BJ (cell line): ENCODE results near the gene TUBGCP6. TPM values are rescaled to one million over a fixed set of nuclear protein-coding genes. Genes with fewer than 3 reads are reported as not detected.

Experiments
- CTCF ChIA-PET: fragments of 350-600 bp; formaldehyde crosslinking; extraction: SDS; loops from one replicate; lab custom pipeline; 2021; ENCODE audit warnings: antibody characterized with exemption, inconsistent platforms; lab: Yijun Ruan, JAX
- POLR2A ChIA-PET: fragments of 300-600 bp; sonication (Branson Sonifier 250); formaldehyde crosslinking; extraction: SDS; loops from one replicate; lab custom pipeline; 2021; ENCODE audit warnings: antibody characterized with exemption; lab: Charles Lee
- DNase-seq: peaks from one replicate; pipeline ENCODE4 v3.0.0-alpha.2; 2011; ENCODE audit warnings: low read depth
- H3K27me3 ChIP-seq: 2 replicates; pipeline ENCODE4 v1.6.0; 2011; ENCODE audit warnings: low read length; ENCODE audit not compliant: control insufficient read depth, insufficient read depth
- H3K36me3 ChIP-seq: 2 replicates; pipeline ENCODE4 v1.5.1; 2011; ENCODE audit warnings: low read length; ENCODE audit not compliant: control insufficient read depth, insufficient read depth
- H3K4me3 ChIP-seq: 2 replicates; pipeline ENCODE4 v1.5.1; 2011; ENCODE audit warnings: low read depth, mild to moderate bottlenecking, control low read depth, low read length
- polyA plus RNA-seq: library from polyadenylated mRNA; depleted of rRNA; stranded (reverse); fragments of >200 nt; gene quantifications from 2 replicates; pipeline ENCODE4 v1.2.3, GENCODE V29; 2011
- TF ChIP-seq, protein P1 (sequence below): IDR thresholded peaks from 2 replicates; pipeline ENCODE4 v1.5.1; 2011; ENCODE audit warnings: low read depth, mild to moderate bottlenecking, control low read depth, inconsistent platforms, low read length, moderate library complexity; ENCODE audit not compliant: insufficient read depth

Gene TUBGCP6
- polyA plus RNA-seq, 1 experiment = 17.5 TPM

DNA sequence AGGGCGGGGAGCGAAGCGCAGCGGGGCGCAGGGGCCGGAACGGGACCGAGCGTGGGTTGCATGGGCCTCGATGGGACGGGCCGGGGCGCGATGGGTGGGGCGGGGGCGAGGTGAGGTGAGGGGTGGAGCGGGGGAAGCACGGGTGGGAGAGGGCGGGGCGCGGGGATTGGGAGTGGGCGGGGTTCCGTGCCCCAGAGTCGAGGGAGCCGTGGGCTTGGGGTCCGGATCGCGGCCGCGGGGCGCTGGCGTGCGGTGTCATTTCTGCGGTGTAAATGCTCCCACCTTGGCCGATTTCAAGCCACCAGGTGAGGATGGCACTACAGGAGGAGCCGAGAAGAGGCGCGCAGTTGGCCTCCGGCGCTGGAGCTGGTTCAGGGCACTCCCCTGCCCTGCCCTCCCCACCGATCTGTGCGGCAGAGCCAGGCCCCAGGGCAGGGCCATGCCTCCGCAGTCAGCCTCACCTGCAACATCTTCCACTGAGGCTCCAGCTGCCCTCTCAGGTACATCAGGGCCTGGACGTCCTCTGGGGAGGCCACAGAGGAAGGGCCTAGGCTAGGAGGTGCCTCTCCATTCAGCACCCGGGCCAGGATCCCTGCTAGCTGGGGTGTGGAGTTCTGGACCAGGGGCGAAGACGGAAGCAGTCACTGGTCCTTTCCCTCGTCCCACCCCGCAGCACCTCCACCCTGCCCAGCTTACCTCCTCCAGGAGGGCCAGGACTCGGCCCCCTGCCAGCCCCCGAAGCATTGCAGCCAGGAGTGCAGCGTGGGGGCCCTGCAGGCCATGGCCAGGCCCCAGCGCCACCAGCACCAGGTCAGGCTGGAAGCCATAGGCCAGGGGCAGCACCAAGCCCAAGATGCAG lies 620 bp upstream of the TUBGCP6 start:
- H3K36me3 ChIP-seq = peaks cover 16% of the 10 kb centered on the region
- TF ChIP-seq, protein P1, sequence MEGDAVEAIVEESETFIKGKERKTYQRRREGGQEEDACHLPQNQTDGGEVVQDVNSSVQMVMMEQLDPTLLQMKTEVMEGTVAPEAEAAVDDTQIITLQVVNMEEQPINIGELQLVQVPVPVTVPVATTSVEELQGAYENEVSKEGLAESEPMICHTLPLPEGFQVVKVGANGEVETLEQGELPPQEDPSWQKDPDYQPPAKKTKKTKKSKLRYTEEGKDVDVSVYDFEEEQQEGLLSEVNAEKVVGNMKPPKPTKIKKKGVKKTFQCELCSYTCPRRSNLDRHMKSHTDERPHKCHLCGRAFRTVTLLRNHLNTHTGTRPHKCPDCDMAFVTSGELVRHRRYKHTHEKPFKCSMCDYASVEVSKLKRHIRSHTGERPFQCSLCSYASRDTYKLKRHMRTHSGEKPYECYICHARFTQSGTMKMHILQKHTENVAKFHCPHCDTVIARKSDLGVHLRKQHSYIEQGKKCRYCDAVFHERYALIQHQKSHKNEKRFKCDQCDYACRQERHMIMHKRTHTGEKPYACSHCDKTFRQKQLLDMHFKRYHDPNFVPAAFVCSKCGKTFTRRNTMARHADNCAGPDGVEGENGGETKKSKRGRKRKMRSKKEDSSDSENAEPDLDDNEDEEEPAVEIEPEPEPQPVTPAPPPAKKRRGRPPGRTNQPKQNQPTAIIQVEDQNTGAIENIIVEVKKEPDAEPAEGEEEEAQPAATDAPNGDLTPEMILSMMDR = no peak
- POLR2A ChIA-PET = no interaction called here
- DNase-seq = no peak
- CTCF ChIA-PET = interaction anchor here (0.9 kb wide), 1 partner anchor 97 kb away, joined by 4 read pairs; no protein-coding TSS in a partner anchor
- peak overlapping the region; percentile 81 for H3K4me3 ChIP-seq
- no peaks in the 10 kb centered on the region for H3K27me3 ChIP-seq

DNA sequence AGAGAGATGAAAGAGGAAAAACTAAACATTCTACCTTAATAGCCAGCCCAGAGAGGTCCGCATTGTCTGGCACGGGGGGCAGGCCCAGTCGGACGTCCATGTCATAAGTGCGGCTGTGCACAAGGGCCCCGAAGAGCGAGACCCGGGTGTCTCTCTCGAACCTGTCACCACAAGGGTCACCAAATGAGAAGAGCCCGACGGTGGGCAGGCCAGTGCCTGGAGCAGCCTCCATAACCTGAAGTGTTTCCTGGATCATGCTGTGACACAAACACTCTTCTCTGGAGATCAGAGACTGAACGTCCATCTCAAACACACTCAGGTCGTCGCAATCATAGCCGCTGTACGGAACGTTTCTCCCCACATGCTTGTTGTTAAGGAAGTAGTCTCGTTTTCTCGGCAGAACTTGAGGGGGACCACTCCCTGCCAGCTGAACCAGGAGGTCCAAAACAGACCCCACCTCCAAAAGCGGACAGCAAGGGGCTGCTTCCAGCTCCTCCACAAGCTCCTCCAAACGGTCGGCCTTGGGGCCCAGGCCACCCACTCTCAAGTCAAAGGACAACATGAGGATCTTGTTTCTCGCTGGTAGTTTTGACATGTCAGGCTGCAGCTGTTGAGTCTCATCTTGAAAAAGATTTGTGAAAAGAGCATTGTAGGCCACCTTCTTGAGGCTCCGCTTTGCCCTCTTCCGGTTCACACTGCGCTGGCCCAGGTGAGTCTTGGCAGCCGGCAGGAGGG lies 971 bp downstream of the TUBGCP6 start:
- TF ChIP-seq, protein P1 = no peak
- CTCF ChIA-PET = interaction anchor here (0.7 to 1.8 kb wide), 9 partner anchors 9 to 254 kb away, joined by 3 to 11 read pairs (median 3); partner anchors contain the start of gene DENND6B
- POLR2A ChIA-PET = no interaction called here
- DNase-seq = no peak
- no peaks in the 10 kb centered on the region for H3K27me3 ChIP-seq
- H3K4me3 ChIP-seq = peak overlapping the region; percentile 81
- peaks cover 23% of the 10 kb centered on the region for H3K36me3 ChIP-seq

DNA sequence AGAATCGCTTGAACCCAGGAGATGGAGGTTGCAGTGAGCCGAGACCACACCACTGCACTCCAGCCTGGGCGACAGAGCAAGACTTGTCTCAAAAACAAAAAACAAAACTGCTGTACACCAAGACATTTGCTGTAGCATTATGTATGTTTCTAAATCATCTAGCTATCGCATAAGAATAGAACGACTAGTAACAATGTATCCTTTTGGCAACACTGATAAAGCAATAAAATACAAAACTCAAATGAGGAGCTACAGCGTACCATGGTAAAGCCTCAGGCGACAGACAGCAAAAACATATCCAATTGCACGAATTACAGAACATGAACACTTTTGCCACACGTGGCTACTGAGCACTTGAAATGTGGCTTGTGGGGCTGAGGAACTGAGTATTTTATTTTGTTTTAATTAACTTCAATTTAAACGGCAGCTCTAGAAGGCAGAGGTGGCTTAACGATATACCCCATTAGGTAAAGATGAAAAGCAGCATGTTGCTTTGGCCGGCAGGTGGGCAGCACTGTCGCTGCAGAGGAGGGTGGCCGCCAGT lies 2.3 kb downstream of the TUBGCP6 start:
- Histone ChIP-seq H3K36me3 (peaks cover 26% of the 10 kb centered on the region), H3K4me3 (peak overlapping the region; percentile 81), H3K27me3 (no peaks in the 10 kb centered on the region)
- no peak for DNase-seq
- CTCF ChIA-PET = interaction anchor here (0.5 to 3.4 kb wide), 12 partner anchors 9 to 128 kb away, joined by 3 to 26 read pairs (median 4); partner anchors contain the start of genes DENND6B and HDAC10
- POLR2A ChIA-PET = no interaction called here
- TF ChIP-seq, protein P1 = no peak

DNA sequence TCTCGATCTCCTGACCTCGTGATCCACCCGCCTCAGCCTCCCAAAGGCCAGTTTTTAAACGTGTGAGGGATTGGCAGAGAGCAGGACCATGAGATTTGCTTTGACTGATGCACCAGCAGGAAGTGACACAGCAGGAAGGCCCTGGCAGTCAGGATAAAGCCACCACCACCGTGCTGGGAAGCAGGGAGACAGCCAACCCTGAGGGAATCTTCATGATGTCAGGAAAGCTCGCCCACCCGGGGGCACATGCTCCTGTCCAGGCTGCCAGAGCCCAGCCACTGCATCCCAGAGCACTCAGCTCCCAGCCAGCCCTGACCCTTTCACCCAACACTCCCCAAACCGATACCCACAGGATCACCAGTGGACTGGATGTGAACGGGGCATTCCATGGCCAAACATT lies 6.1 kb downstream of the TUBGCP6 start:
- Histone ChIP-seq H3K27me3 (no peaks in the 10 kb centered on the region), H3K36me3 (peaks cover 17% of the 10 kb centered on the region), H3K4me3 (no peak overlapping the region)
- TF ChIP-seq, protein P1 = no peak
- no peak for DNase-seq
- ChIA-PET POLR2A (no interaction called here), CTCF (interaction anchor here (0.6 to 1.4 kb wide), 6 partner anchors 9 to 287 kb away, joined by 3 to 6 read pairs (median 4); partner anchors contain the start of gene SCO2)
